KBM-7 (cell line): ENCODE data around the gene KLHL41.
A peak's percentile ranks its signal among the peaks of the same experiment; 100 is the strongest.
"Not testable (repeated sequence)": the region's sequence is repeated elsewhere in the genome, so short reads cannot be mapped to it uniquely, and the experiment has no call there.

ENCODE experiments used
- DNase-seq: peaks from one replicate; pipeline ENCODE4 v3.0.0-alpha.2; 2015
- in situ Hi-C: fragments of 300-500 bp; cut with MboI; formaldehyde crosslinking; loops from 2 replicates; pipeline ENCODE4 v1.14.3; 2020; ENCODE audit warnings: low sequenced_read_pairs, low pct_unique_long_range_greater_than_20kb, mixed read lengths

Gene KLHL41

DNA sequence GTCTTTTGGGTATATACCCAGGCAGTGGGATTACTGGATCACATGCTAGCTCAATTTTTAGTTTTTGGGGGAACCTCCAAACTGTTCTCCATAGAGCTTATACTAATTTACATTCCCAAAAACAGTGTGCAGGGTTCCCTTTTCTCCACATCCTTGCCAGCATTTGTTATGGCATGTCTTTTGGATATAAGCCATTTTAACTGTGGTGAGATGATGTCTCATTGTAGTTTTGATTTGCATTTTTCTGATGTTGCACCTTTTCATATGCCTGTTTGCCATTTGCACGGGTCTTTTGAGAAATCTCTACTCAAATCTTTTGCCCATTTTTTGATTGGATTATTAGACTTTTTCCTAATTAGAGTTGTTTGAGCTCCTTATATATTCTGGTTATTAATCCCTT is 56.2 kb downstream of the KLHL41 start:
- in situ Hi-C loops: no loop called here

DNA sequence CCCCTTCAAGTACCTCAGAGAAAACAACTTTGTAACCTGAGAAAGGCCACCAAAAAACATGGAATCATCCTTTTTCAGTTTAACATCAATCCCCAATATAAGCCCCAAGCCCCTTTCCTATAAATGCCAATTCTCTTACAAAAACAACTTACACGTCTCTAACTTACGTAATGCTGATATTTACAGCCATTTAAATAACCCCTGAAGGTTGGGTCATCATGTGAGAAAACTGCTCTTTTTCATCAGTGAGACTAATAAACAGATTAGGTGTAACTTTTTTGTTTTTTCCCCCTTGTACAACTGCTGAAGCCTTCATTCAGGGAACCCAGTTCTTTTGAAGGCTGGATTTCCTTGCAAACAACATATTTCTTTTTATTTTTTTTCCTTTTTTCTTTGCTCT is 60.4 kb downstream of the KLHL41 start:
- in situ Hi-C loops: no loop called here
- no peak for DNase-seq

More for the DNA sequence above, 56.2 kb downstream of the KLHL41 start:
- no peak for DNase-seq

DNA sequence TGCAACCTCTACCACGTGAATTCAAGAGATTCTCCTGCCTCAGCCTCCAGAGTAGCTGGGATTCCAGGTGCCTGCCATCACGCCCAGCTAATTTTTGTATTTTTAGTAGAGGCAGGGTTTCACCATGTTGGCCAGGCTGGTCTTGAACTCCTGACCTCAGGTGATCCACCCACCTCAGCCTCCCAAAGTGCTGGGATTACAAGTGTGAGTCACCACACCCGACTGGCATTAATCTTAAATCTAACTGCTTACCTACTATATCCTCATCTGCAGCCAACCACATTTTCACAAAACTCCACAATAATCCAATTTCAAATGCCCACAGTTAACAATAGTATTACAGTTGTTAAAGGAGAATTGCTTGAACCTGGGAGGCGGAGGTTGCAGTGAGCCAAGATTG is 61.2 kb downstream of the KLHL41 start:
- in situ Hi-C loops, DNase-seq: not testable (repeated sequence)

DNA sequence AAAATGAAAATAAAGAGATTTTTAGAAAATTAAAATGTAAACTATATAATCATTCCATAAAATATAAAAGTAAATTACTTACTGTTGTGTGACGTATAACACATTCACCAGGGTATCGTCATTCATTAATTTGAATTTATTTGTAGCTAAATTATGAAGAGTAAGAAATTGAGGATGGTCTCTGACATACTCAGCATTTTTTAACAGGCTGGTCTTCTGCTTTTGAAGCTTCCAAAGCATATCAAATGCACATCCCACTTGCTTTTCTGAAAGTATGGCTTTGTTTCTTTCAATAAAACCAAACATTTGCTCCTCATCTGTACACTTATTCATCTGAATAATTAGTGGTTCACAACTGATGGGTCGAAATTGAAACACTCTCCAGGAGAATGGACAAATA is 62.1 kb downstream of the KLHL41 start:
- in situ Hi-C loops: no loop called here
- DNase-seq: no peak

DNA sequence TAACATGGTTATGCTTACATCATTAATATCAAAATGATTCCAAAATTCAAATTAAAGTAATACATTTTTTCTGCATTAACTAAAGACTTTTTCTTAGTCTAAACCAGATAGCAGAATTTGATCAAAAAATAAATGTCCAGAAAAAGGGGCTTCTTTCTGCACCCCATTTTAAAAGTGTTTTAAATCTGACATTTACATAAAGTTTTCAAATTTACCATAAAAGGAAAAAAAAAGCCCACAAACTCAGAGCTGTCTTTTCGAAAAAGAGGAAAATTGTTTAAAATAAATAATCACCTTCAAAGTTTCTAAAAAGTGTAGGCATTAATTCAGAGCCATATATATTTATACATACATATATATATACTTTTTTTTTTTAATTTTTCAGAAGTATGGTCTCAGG is 62.7 kb downstream of the KLHL41 start:
- no peak for DNase-seq
- in situ Hi-C loops: no loop called here

DNA sequence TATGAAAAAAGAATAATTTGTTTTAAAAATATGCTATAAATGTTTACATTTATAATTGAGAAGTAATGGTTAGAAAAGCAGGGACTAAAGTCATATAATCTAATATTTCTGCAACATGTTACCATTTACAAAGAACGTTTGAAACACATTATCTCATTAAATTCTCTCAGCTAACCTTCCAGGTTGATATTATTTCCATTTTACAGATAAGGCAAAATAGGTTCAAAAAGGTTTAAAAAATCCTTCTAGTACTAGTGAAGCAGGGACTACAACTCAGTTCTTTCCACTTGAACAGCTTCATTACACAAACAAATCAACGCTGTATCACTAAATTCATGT is 63.3 kb downstream of the KLHL41 start:
- DNase-seq: no peak
- in situ Hi-C loops: no loop called here

DNA sequence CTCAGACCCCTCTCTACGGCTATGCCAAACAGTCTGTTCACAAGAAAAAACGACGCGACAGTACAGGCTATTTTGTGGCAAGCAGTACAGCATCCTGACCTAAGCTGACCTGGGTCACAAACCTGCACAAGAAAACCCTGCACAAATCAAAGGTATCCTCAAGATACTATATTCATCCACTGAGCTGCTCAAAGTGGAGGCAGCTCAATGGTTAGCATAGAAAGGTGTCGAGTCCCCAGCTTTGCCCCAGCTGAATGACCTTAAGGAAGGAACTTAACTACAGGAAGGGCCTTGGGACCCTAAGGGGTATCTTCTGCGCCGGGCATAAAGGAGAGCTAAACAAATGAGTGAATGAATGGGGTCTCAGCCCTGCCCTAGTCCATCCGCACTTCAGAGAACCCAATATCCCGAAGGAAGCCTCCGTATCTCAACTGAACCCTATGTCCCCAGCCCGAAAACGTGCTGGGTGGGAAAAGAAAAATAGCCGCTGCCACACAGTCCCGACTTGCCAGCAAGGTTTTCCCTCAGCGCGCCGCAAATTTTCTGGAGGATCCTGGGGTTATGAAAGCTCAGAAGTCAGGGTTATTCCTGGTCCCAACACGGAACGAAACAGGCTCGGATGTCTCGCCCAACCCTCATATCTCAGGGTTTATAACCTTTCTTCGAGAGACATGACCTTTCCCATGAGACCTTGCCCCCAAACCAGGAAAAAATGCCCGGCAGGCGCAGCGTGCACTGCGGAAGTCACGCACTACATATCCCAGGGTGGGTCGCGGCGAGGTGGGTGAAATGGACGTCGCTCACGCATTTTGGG is 63.9 kb downstream of the KLHL41 start, which contains the start of gene FASTKD1:
FASTKD1 (minus strand) TSS at position 706 of the 814 bp plus-strand sequence. CDS start 1,836 bp downstream, outside the sequence.
- in situ Hi-C loops: no loop called here
- peak; percentile 97 for DNase-seq

DNA sequence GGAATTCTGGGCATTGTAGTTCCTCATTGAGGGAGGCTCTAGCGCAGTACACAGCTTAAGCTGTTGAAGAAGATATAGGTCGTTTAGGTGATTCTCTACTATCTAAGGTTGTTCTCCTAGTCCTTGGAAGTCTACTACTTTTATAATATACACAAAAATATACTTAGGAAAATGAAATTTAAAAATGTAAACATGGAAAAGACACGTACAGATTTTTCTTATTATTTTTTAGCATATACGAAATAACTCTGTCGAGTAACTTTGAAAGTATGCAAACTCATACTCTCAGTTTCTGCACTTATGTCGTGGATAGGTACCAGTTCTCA is 64.4 kb downstream of the KLHL41 start:
- no peak for DNase-seq
- in situ Hi-C loops: no loop called here

DNA sequence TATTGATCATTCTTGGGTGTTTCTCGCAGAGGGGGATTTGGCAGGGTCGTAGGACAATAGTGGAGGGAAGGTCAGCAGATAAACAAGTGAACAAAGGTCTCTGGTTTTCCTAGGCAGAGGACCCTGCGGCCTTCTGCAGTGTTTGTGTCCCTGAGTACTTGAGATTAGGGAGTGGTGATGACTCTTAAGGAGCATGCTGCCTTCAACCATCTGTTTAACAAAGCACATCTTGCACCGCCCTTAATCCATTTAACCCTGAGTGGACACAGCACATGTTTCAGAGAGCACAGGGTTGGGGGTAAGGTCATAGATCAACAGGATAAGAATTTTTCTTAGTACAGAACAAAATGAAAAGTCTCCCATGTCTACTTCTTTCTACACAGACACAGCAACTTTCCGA is 65.0 kb downstream of the KLHL41 start:
- in situ Hi-C loops: not testable (repeated sequence)

DNA sequence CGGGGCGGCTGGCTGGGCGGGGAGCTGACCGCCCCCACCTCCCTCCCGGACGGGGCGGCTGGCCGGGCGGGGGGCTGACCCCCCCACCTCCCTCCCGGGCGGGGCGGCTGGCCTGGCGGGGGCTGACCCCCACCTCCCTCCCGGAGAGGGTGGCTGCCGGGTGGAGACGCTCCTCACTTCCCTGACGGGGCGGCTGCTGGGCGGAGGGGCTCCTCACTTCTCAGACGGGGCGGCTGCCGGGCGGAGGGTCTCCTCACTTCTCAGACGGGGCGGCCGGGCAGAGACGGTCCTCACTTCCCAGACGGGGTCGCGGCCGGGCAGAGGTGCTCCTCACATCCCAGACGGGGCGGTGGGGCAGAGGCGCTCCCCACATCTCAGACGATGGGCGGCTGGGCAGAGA is 65.8 kb downstream of the KLHL41 start:
- in situ Hi-C loops, DNase-seq: not testable (repeated sequence)

More for the DNA sequence above, 65.0 kb downstream of the KLHL41 start:
- DNase-seq: not testable (repeated sequence)
